Measurements from ENCODE around the gene ETS1. TPM values are rescaled to one million over a fixed set of nuclear protein-coding genes. Genes with fewer than 3 reads are reported as not detected.

Gene ETS1
- total RNA-seq, 2 experiments from 2014 or later: 203 to 466 TPM

DNA sequence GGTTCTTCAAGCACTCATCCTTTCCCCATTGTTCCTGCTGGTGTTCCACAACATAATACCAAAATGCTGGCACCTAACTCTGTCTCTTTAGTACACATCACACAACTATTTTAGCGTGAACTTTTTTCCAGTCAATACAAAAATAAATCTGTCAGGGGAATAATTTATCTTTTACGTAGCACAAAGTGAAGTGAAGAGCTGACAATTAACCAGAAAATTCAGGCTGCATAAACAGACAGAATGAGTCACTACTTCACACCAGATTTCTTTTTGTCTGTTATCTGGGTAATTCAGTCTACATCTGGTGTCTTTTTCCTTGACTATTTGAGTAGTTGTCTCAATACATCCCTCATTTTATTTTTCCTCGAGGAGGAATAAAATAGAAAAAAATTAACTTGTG, 7.9 kb upstream of the ETS1 start:
- TF ChIP-seq, protein P1, sequence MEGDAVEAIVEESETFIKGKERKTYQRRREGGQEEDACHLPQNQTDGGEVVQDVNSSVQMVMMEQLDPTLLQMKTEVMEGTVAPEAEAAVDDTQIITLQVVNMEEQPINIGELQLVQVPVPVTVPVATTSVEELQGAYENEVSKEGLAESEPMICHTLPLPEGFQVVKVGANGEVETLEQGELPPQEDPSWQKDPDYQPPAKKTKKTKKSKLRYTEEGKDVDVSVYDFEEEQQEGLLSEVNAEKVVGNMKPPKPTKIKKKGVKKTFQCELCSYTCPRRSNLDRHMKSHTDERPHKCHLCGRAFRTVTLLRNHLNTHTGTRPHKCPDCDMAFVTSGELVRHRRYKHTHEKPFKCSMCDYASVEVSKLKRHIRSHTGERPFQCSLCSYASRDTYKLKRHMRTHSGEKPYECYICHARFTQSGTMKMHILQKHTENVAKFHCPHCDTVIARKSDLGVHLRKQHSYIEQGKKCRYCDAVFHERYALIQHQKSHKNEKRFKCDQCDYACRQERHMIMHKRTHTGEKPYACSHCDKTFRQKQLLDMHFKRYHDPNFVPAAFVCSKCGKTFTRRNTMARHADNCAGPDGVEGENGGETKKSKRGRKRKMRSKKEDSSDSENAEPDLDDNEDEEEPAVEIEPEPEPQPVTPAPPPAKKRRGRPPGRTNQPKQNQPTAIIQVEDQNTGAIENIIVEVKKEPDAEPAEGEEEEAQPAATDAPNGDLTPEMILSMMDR (conservative IDR thresholded peaks at IDR 0.05; ENCODE audit: low read length): no peak
- no peak for TF ChIP-seq EZH2phosphoT487 (IDR thresholded peaks at IDR 0.05; ENCODE audit: borderline replicate concordance, low read depth, low read length)
- Histone ChIP-seq H3K4me2 (ENCODE audit: low read length) (no peak overlapping the region), H3K9me2 (ENCODE audit: insufficient read depth, low read length) (no peaks in the 10 kb centered on the region; the same call in 1 of the 2 replicates), H3K36me3 (ENCODE audit: insufficient read depth, low read length) (no peaks in the 10 kb centered on the region), H3K79me2 (ENCODE audit: insufficient read depth, low read depth, low read length) (no peaks in the 10 kb centered on the region), H2AFZ (ENCODE audit: low read length) (no peak overlapping the region), H3K4me1 (ENCODE audit: insufficient read depth, low read length, poor library complexity, severe bottlenecking) (peaks cover 21% of the 10 kb centered on the region), H3K9me3 (ENCODE audit: low read length) (no peaks in the 10 kb centered on the region), H4K20me1 (ENCODE audit: insufficient read depth, low read length) (no peaks in the 10 kb centered on the region), H3K27ac (ENCODE audit: low read depth, low read length, poor library complexity, severe bottlenecking) (no peak overlapping the region), H3K4me3 (ENCODE audit: low read depth, low read length, poor library complexity, severe bottlenecking) (no peak overlapping the region)
- ChIA-PET CTCF (ENCODE audit: unreplicated experiment) (no interaction called here), POLR2A (interaction anchor here (0.5 to 1.2 kb wide), 2 partner anchors 12 to 16 kb away, joined by 4 read pairs; no protein-coding TSS in a partner anchor)
- intact Hi-C loops (cut with micrococcal nuclease; ENCODE audit: unreplicated experiment): no loop called here
- BruUV-seq (replicated peaks): no TSS peak
- DNase-seq (ENCODE audit: low spot score): no peak

DNA sequence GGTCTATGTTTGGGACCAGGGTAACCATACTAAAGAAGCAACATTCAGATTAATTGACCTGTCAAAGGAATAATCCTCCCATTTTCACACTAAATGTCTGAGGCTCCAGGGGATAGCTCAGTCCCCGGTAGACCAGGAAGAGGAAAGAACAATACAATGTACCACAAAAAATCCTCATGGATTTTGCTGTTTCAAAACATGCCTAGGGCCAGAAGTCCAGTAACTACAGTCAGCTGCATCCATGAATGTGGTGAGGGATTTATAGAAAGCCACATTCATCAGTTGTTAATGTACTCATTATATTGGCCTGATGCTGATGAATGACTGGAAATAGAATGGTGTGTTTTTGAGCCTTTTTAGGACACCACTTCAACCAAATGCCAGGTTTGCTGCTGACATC, 6.9 kb upstream of the ETS1 start:
- no peak for DNase-seq (ENCODE audit: low spot score)
- no peak overlapping the region for H3K4me2 ChIP-seq (ENCODE audit: low read length)
- peaks cover 15% of the 10 kb centered on the region for H3K4me1 ChIP-seq (ENCODE audit: insufficient read depth, low read length, poor library complexity, severe bottlenecking)
- H3K27ac ChIP-seq (ENCODE audit: low read depth, low read length, poor library complexity, severe bottlenecking): no peak overlapping the region
- no peaks in the 10 kb centered on the region for H4K20me1 ChIP-seq (ENCODE audit: insufficient read depth, low read length)
- BruUV-seq (replicated peaks): no TSS peak
- H3K9me3 ChIP-seq (ENCODE audit: low read length): no peaks in the 10 kb centered on the region
- no peak overlapping the region for H3K4me3 ChIP-seq (ENCODE audit: low read depth, low read length, poor library complexity, severe bottlenecking)
- no peaks in the 10 kb centered on the region; the same call in 1 of the 2 replicates for H3K9me2 ChIP-seq (ENCODE audit: insufficient read depth, low read length)
- H2AFZ ChIP-seq (ENCODE audit: low read length): no peak overlapping the region
- H3K36me3 ChIP-seq (ENCODE audit: insufficient read depth, low read length): no peaks in the 10 kb centered on the region
- TF ChIP-seq, protein P1 (conservative IDR thresholded peaks at IDR 0.05; ENCODE audit: low read length): no peak
- no peak for TF ChIP-seq EZH2phosphoT487 (IDR thresholded peaks at IDR 0.05; ENCODE audit: borderline replicate concordance, low read depth, low read length)
- intact Hi-C loops (cut with micrococcal nuclease; ENCODE audit: unreplicated experiment): no loop called here
- ChIA-PET CTCF (ENCODE audit: unreplicated experiment) (no interaction called here), POLR2A (interaction anchor here (1.0 kb wide), 1 partner anchor 10 kb away, joined by 5 read pairs; no protein-coding TSS in a partner anchor)
- H3K79me2 ChIP-seq (ENCODE audit: insufficient read depth, low read depth, low read length): no peaks in the 10 kb centered on the region

DNA sequence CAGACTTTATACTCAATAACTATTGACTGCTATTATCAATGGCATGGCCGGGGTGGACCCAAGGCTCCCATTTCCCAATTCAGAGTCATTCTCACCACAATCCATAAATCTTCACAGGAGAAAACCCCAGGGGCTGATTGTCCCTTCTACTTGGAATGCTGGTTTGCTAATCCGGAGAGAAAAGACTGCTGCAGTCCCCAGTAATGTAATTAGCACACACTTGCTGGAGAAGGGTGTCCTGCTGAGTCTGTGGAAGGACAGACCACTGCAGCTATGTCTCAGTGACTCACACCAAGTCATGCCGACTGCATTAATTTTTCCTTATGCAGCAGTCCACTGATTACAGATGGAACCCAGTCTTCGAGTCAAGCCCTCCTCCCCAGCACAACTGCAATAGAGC, 5.9 kb upstream of the ETS1 start:
- peaks cover 8% of the 10 kb centered on the region for H3K4me1 ChIP-seq (ENCODE audit: insufficient read depth, low read length, poor library complexity, severe bottlenecking)
- no TSS peak for BruUV-seq (replicated peaks)
- intact Hi-C loops (cut with micrococcal nuclease; ENCODE audit: unreplicated experiment): no loop called here
- no peak for TF ChIP-seq EZH2phosphoT487 (IDR thresholded peaks at IDR 0.05; ENCODE audit: borderline replicate concordance, low read depth, low read length)
- TF ChIP-seq, protein P1 (conservative IDR thresholded peaks at IDR 0.05; ENCODE audit: low read length): no peak
- no peaks in the 10 kb centered on the region for H3K9me3 ChIP-seq (ENCODE audit: low read length)
- no peak overlapping the region for H3K4me3 ChIP-seq (ENCODE audit: low read depth, low read length, poor library complexity, severe bottlenecking)
- no peak for DNase-seq (ENCODE audit: low spot score)
- ChIA-PET POLR2A (no interaction called here), CTCF (ENCODE audit: unreplicated experiment) (no interaction called here)
- H3K79me2 ChIP-seq (ENCODE audit: insufficient read depth, low read depth, low read length): no peaks in the 10 kb centered on the region
- no peak overlapping the region for H3K27ac ChIP-seq (ENCODE audit: low read depth, low read length, poor library complexity, severe bottlenecking)
- H3K36me3 ChIP-seq (ENCODE audit: insufficient read depth, low read length): no peaks in the 10 kb centered on the region
- no peaks in the 10 kb centered on the region for H3K9me2 ChIP-seq (ENCODE audit: insufficient read depth, low read length)
- H2AFZ ChIP-seq (ENCODE audit: low read length): no peak overlapping the region
- H4K20me1 ChIP-seq (ENCODE audit: insufficient read depth, low read length): no peaks in the 10 kb centered on the region
- H3K4me2 ChIP-seq (ENCODE audit: low read length): no peak overlapping the region
